ENCODE results near the gene TMEM135.
"Not testable (repeated sequence)": the region's sequence is repeated elsewhere in the genome, so short reads cannot be mapped to it uniquely, and the experiment has no call there.

Gene TMEM135

GRCh38 chr11:87266751-87267150 is 229.0 kb downstream of the TMEM135 start:
- H3K4me3 ChIP-seq (ENCODE audit: low read depth, low read length): no peak overlapping the region
- no peaks in the 10 kb centered on the region for H3K27me3 ChIP-seq
- H3K36me3 ChIP-seq: no peaks in the 10 kb centered on the region
- no peaks in the 10 kb centered on the region for H3K4me1 ChIP-seq
- TF ChIP-seq, protein P1, sequence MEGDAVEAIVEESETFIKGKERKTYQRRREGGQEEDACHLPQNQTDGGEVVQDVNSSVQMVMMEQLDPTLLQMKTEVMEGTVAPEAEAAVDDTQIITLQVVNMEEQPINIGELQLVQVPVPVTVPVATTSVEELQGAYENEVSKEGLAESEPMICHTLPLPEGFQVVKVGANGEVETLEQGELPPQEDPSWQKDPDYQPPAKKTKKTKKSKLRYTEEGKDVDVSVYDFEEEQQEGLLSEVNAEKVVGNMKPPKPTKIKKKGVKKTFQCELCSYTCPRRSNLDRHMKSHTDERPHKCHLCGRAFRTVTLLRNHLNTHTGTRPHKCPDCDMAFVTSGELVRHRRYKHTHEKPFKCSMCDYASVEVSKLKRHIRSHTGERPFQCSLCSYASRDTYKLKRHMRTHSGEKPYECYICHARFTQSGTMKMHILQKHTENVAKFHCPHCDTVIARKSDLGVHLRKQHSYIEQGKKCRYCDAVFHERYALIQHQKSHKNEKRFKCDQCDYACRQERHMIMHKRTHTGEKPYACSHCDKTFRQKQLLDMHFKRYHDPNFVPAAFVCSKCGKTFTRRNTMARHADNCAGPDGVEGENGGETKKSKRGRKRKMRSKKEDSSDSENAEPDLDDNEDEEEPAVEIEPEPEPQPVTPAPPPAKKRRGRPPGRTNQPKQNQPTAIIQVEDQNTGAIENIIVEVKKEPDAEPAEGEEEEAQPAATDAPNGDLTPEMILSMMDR (IDR thresholded peaks at IDR 0.05; ENCODE audit: low read depth, low read length): no peak
- DNase-seq: no peak
- H3K9me3 ChIP-seq: no peaks in the 10 kb centered on the region

DNA sequence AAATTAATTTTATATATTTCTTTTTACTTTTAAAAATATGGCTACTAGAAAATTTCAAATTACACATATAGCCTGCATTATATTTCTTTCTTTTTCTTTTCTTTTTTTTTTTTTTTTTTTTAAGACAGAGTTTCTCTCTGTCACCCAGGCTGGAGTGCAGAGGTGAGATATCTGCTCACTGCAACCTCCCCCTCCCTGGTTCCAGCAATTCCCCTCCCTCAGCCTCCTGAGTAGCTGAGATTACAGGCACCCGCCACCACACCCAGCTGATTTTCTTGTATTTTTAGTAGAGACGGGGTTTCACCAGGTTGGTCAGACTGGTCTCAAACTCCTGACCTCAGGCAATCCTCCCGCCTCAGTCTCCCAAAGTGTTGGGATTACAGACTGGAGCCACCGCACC is 234.2 kb downstream of the TMEM135 start:
- H3K36me3 ChIP-seq; H3K4me3 ChIP-seq (ENCODE audit: low read depth, low read length); H3K4me1 ChIP-seq; H3K27me3 ChIP-seq; DNase-seq; H3K9me3 ChIP-seq: not testable (repeated sequence)

DNA sequence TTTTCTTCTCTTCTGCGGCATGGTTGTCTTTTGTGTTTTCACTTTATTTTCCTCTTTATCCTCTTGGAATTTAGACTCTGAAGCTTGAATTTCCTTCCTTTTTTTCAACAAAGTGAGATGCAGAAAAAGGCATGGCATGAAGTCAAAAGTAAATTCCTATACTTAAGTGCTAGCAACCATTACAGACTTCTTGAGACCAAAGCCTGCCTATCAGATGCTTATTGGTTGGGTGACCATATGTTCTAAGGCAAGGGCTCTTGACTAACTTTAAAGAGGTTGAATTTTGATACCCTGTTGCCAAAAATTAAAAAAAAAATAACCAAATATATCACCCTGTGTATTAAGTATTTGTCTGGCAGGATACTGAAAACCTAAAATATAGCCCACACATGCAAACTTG is 237.4 kb downstream of the TMEM135 start:
- H3K4me1 ChIP-seq: no peaks in the 10 kb centered on the region

DNA sequence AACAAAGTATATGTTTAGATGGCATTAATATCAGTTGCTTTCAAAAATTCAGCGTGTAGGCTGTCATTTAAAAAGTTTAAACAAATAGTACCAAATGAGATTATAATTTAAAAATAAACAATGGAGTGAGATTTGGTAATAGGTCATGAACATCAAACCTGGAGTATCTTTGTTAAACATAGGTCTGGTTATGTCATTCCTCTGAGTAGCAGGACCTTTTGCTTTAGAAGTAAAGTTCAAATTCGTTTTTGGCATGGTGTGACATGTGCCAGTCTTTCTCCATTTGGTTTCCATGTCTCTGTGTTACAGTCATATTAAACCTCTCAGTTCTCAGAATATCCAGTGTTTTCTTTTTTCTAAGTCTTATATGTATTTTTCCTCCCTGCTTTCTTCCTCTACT is 242.4 kb downstream of the TMEM135 start:
- TF ChIP-seq, protein P1 (IDR thresholded peaks at IDR 0.05; ENCODE audit: low read depth, low read length): no peak
- no peak for DNase-seq
- Histone ChIP-seq H3K9me3 (no peaks in the 10 kb centered on the region), H3K27me3 (no peaks in the 10 kb centered on the region), H3K4me1 (no peaks in the 10 kb centered on the region), H3K36me3 (no peaks in the 10 kb centered on the region), H3K4me3 (ENCODE audit: low read depth, low read length) (no peak overlapping the region)

More for the DNA sequence above, 237.4 kb downstream of the TMEM135 start:
- Histone ChIP-seq H3K27me3 (no peaks in the 10 kb centered on the region), H3K9me3 (no peaks in the 10 kb centered on the region), H3K4me3 (ENCODE audit: low read depth, low read length) (no peak overlapping the region), H3K36me3 (no peaks in the 10 kb centered on the region)
- no peak for DNase-seq
- TF ChIP-seq, protein P1 (IDR thresholded peaks at IDR 0.05; ENCODE audit: low read depth, low read length): no peak

- TF ChIP-seq, protein P1 (IDR thresholded peaks at IDR 0.05; ENCODE audit: low read depth, low read length): no peak
- no peaks in the 10 kb centered on the region for H3K36me3 ChIP-seq
- no peak for DNase-seq
- no peak overlapping the region for H3K4me3 ChIP-seq (ENCODE audit: low read depth, low read length)
- H3K27me3 ChIP-seq: no peaks in the 10 kb centered on the region
- no peaks in the 10 kb centered on the region for H3K4me1 ChIP-seq
- H3K9me3 ChIP-seq: no peaks in the 10 kb centered on the region
Observed at GRCh38 chr11:87281496-87281895, 243.8 kb downstream of the TMEM135 start.

GRCh38 chr11:87284306-87284705 is 246.6 kb downstream of the TMEM135 start:
- no peaks in the 10 kb centered on the region for H3K27me3 ChIP-seq
- no peak for DNase-seq
- H3K36me3 ChIP-seq: no peaks in the 10 kb centered on the region
- TF ChIP-seq, protein P1 (IDR thresholded peaks at IDR 0.05; ENCODE audit: low read depth, low read length): no peak
- H3K9me3 ChIP-seq: no peaks in the 10 kb centered on the region
- no peak overlapping the region for H3K4me3 ChIP-seq (ENCODE audit: low read depth, low read length)
- no peaks in the 10 kb centered on the region for H3K4me1 ChIP-seq

- H3K9me3 ChIP-seq; H3K27me3 ChIP-seq; H3K4me3 ChIP-seq (ENCODE audit: low read depth, low read length); DNase-seq; H3K36me3 ChIP-seq; H3K4me1 ChIP-seq: not testable (repeated sequence)
Observed at GRCh38 chr11:87285674-87286073, 247.9 kb downstream of the TMEM135 start.

Measured in BE2C (cell line).